ENCODE measurements around the gene ZCCHC7.

ZCCHC7 gene

GRCh38 chr9:37371565-37372464, 251.4 kb downstream of the ZCCHC7 start:
- Histone ChIP-seq H3K27ac (ENCODE audit: insufficient read depth, low read length, poor library complexity, severe bottlenecking) (no peak overlapping the region), H3K4me3 (ENCODE audit: insufficient read depth, low read depth, low read length, poor library complexity, severe bottlenecking) (no peak overlapping the region), H3K36me3 (ENCODE audit: control insufficient read depth, insufficient read depth, low read length) (no peaks in the 10 kb centered on the region), H3K4me1 (ENCODE audit: control insufficient read depth, insufficient read depth, low read length, poor library complexity, severe bottlenecking) (no peaks in the 10 kb centered on the region), H3K27me3 (replicated peaks; ENCODE audit: control insufficient read depth, insufficient read depth, low read length, poor library complexity, severe bottlenecking) (no peaks in the 10 kb centered on the region), H3K9me3 (ENCODE audit: control insufficient read depth, low read length) (no peaks in the 10 kb centered on the region)
- no peak for DNase-seq

GRCh38 chr9:37372839-37373238, 252.5 kb downstream of the ZCCHC7 start:
- no peak overlapping the region for H3K27ac ChIP-seq (ENCODE audit: insufficient read depth, low read length, poor library complexity, severe bottlenecking)
- H3K36me3 ChIP-seq (ENCODE audit: control insufficient read depth, insufficient read depth, low read length) = no peaks in the 10 kb centered on the region
- H3K9me3 ChIP-seq (ENCODE audit: control insufficient read depth, low read length) = no peaks in the 10 kb centered on the region
- no peaks in the 10 kb centered on the region for H3K4me1 ChIP-seq (ENCODE audit: control insufficient read depth, insufficient read depth, low read length, poor library complexity, severe bottlenecking)
- no peak for DNase-seq
- no peak overlapping the region for H3K4me3 ChIP-seq (ENCODE audit: insufficient read depth, low read depth, low read length, poor library complexity, severe bottlenecking)
- H3K27me3 ChIP-seq (replicated peaks; ENCODE audit: control insufficient read depth, insufficient read depth, low read length, poor library complexity, severe bottlenecking) = no peaks in the 10 kb centered on the region

- no peaks in the 10 kb centered on the region for H3K9me3 ChIP-seq (ENCODE audit: control insufficient read depth, low read length)
- no peaks in the 10 kb centered on the region for H3K36me3 ChIP-seq (ENCODE audit: control insufficient read depth, insufficient read depth, low read length)
- H3K27ac ChIP-seq (ENCODE audit: insufficient read depth, low read length, poor library complexity, severe bottlenecking) = no peak overlapping the region
- H3K4me3 ChIP-seq (ENCODE audit: insufficient read depth, low read depth, low read length, poor library complexity, severe bottlenecking) = no peak overlapping the region
- no peaks in the 10 kb centered on the region for H3K27me3 ChIP-seq (replicated peaks; ENCODE audit: control insufficient read depth, insufficient read depth, low read length, poor library complexity, severe bottlenecking)
- DNase-seq = no peak
- no peaks in the 10 kb centered on the region for H3K4me1 ChIP-seq (ENCODE audit: control insufficient read depth, insufficient read depth, low read length, poor library complexity, severe bottlenecking)
Measured at GRCh38 chr9:37373621-37374020, 253.2 kb downstream of the ZCCHC7 start.

- no peaks in the 10 kb centered on the region for H3K27me3 ChIP-seq (replicated peaks; ENCODE audit: control insufficient read depth, insufficient read depth, low read length, poor library complexity, severe bottlenecking)
- no peaks in the 10 kb centered on the region for H3K4me1 ChIP-seq (ENCODE audit: control insufficient read depth, insufficient read depth, low read length, poor library complexity, severe bottlenecking)
- DNase-seq = no peak
- H3K27ac ChIP-seq (ENCODE audit: insufficient read depth, low read length, poor library complexity, severe bottlenecking) = no peak overlapping the region
- H3K9me3 ChIP-seq (ENCODE audit: control insufficient read depth, low read length) = no peaks in the 10 kb centered on the region
- no peaks in the 10 kb centered on the region for H3K36me3 ChIP-seq (ENCODE audit: control insufficient read depth, insufficient read depth, low read length)
- no peak overlapping the region for H3K4me3 ChIP-seq (ENCODE audit: insufficient read depth, low read depth, low read length, poor library complexity, severe bottlenecking)
Measured at GRCh38 chr9:37374892-37375291, 254.5 kb downstream of the ZCCHC7 start.

GRCh38 chr9:37377688-37378612, 257.6 kb downstream of the ZCCHC7 start:
- Histone ChIP-seq H3K4me3 (ENCODE audit: insufficient read depth, low read depth, low read length, poor library complexity, severe bottlenecking) (no peak overlapping the region), H3K9me3 (ENCODE audit: control insufficient read depth, low read length) (no peaks in the 10 kb centered on the region), H3K4me1 (ENCODE audit: control insufficient read depth, insufficient read depth, low read length, poor library complexity, severe bottlenecking) (no peaks in the 10 kb centered on the region), H3K36me3 (ENCODE audit: control insufficient read depth, insufficient read depth, low read length) (no peaks in the 10 kb centered on the region), H3K27ac (ENCODE audit: insufficient read depth, low read length, poor library complexity, severe bottlenecking) (no peak overlapping the region), H3K27me3 (replicated peaks; ENCODE audit: control insufficient read depth, insufficient read depth, low read length, poor library complexity, severe bottlenecking) (no peaks in the 10 kb centered on the region)
- DNase-seq = no peak

- no peaks in the 10 kb centered on the region for H3K36me3 ChIP-seq (ENCODE audit: control insufficient read depth, insufficient read depth, low read length)
- H3K9me3 ChIP-seq (ENCODE audit: control insufficient read depth, low read length) = no peaks in the 10 kb centered on the region
- H3K4me3 ChIP-seq (ENCODE audit: insufficient read depth, low read depth, low read length, poor library complexity, severe bottlenecking) = no peak overlapping the region
- no peak for DNase-seq
- H3K4me1 ChIP-seq (ENCODE audit: control insufficient read depth, insufficient read depth, low read length, poor library complexity, severe bottlenecking) = no peaks in the 10 kb centered on the region
- H3K27me3 ChIP-seq (replicated peaks; ENCODE audit: control insufficient read depth, insufficient read depth, low read length, poor library complexity, severe bottlenecking) = no peaks in the 10 kb centered on the region
- no peak overlapping the region for H3K27ac ChIP-seq (ENCODE audit: insufficient read depth, low read length, poor library complexity, severe bottlenecking)
Measured at GRCh38 chr9:37378613-37379004, 258.2 kb downstream of the ZCCHC7 start.

GRCh38 chr9:37379835-37380234, 259.5 kb downstream of the ZCCHC7 start:
- Histone ChIP-seq H3K4me1 (ENCODE audit: control insufficient read depth, insufficient read depth, low read length, poor library complexity, severe bottlenecking) (no peaks in the 10 kb centered on the region), H3K9me3 (ENCODE audit: control insufficient read depth, low read length) (no peaks in the 10 kb centered on the region), H3K27ac (ENCODE audit: insufficient read depth, low read length, poor library complexity, severe bottlenecking) (no peak overlapping the region), H3K27me3 (replicated peaks; ENCODE audit: control insufficient read depth, insufficient read depth, low read length, poor library complexity, severe bottlenecking) (no peaks in the 10 kb centered on the region), H3K4me3 (ENCODE audit: insufficient read depth, low read depth, low read length, poor library complexity, severe bottlenecking) (no peak overlapping the region), H3K36me3 (ENCODE audit: control insufficient read depth, insufficient read depth, low read length) (no peaks in the 10 kb centered on the region)
- no peak for DNase-seq

- DNase-seq = no peak
- Histone ChIP-seq H3K27ac (ENCODE audit: insufficient read depth, low read length, poor library complexity, severe bottlenecking) (no peak overlapping the region), H3K36me3 (ENCODE audit: control insufficient read depth, insufficient read depth, low read length) (no peaks in the 10 kb centered on the region), H3K9me3 (ENCODE audit: control insufficient read depth, low read length) (no peaks in the 10 kb centered on the region), H3K27me3 (replicated peaks; ENCODE audit: control insufficient read depth, insufficient read depth, low read length, poor library complexity, severe bottlenecking) (no peaks in the 10 kb centered on the region), H3K4me3 (ENCODE audit: insufficient read depth, low read depth, low read length, poor library complexity, severe bottlenecking) (no peak overlapping the region), H3K4me1 (ENCODE audit: control insufficient read depth, insufficient read depth, low read length, poor library complexity, severe bottlenecking) (no peaks in the 10 kb centered on the region)
Measured at GRCh38 chr9:37380570-37380969, 260.2 kb downstream of the ZCCHC7 start.

- Histone ChIP-seq H3K4me3 (ENCODE audit: insufficient read depth, low read depth, low read length, poor library complexity, severe bottlenecking) (no peak overlapping the region), H3K4me1 (ENCODE audit: control insufficient read depth, insufficient read depth, low read length, poor library complexity, severe bottlenecking) (no peaks in the 10 kb centered on the region)
Measured at GRCh38 chr9:37381094-37381741, 260.8 kb downstream of the ZCCHC7 start.

More at GRCh38 chr9:37381094-37381741, 260.8 kb downstream of the ZCCHC7 start:
- H3K27me3 ChIP-seq (replicated peaks; ENCODE audit: control insufficient read depth, insufficient read depth, low read length, poor library complexity, severe bottlenecking) = no peaks in the 10 kb centered on the region
- no peak overlapping the region for H3K27ac ChIP-seq (ENCODE audit: insufficient read depth, low read length, poor library complexity, severe bottlenecking)
- H3K9me3 ChIP-seq (ENCODE audit: control insufficient read depth, low read length) = no peaks in the 10 kb centered on the region
- H3K36me3 ChIP-seq (ENCODE audit: control insufficient read depth, insufficient read depth, low read length) = no peaks in the 10 kb centered on the region
- DNase-seq = no peak

Data from effector memory CD4-positive, alpha-beta T cell (primary cell).